Adrenal gland (tissue), 5 donors: Measurements from ENCODE around the gene PRSS50.

Experiments
- CTCF ChIP-seq, 6 experiments: fragments of 450-650 bp in 4 of 6; fragments of 200-600 bp in 2 of 6; sonication (generic) in 1 of 6; IDR thresholded peaks; 1 replicate in 5 of 6; 2 replicates in 1 of 6; pipeline versions ENCODE4 v1.5.1 to v1.8.0; 2016 to 2021; ENCODE audit warnings: antibody characterized with exemption in 6 of 6, mild to moderate bottlenecking in 2 of 6, moderate library complexity in 1 of 6
- POLR2A ChIP-seq, 2 donors: fragments of 450-650 bp; IDR thresholded peaks; one replicate each; pipeline ENCODE4 v1.6.1; 2017; ENCODE audit warnings: antibody characterized with exemption in 2 of 2, mild to moderate bottlenecking in 2 of 2, moderate library complexity in 1 of 2
- donor health status: DM: no; HTN: no; CAD: no.

- TF ChIP-seq CTCF (IDR thresholded peaks at IDR 0.05) (no peak), POLR2A (IDR thresholded peaks at IDR 0.05) (no peak)
Measured at GRCh38 chr3:46763178-46763577, 45.5 kb upstream of the PRSS50 start.
